Glomerular endothelial cell (primary cell): ENCODE measurements around the gene HGFAC. TPM values are rescaled to one million over a fixed set of nuclear protein-coding genes. Genes with fewer than 3 reads are reported as not detected.

Source experiments
- DNase-seq: peaks from one replicate; pipeline ENCODE4 v3.0.0-alpha.2; 2011; ENCODE audit warnings: low read depth, low spot score; ENCODE audit errors: extremely low read depth
- total RNA-seq: library from RNA; depleted of rRNA; stranded (reverse); fragments of >200 nt; gene quantifications from 2 replicates; pipeline ENCODE4 v1.2.3, GENCODE V29; 2015

HGFAC gene
- total RNA-seq, 1 donor from 2014 or later, result 0.64 TPM

GRCh38 chr4:3484057-3484973, 42.5 kb downstream of the HGFAC start:
- DNase-seq, result no peak

GRCh38 chr4:3485011-3485791, 43.4 kb downstream of the HGFAC start:
- DNase-seq, result no peak

- DNase-seq, result no peak
Observed at GRCh38 chr4:3485886-3486540, 44.2 kb downstream of the HGFAC start.

- DNase-seq, result no peak
Observed at GRCh38 chr4:3486541-3487540, 45.1 kb downstream of the HGFAC start.

GRCh38 chr4:3487861-3488260, 46.1 kb downstream of the HGFAC start:
- no peak for DNase-seq

GRCh38 chr4:3488820-3489219, 47.1 kb downstream of the HGFAC start:
- no peak for DNase-seq

GRCh38 chr4:3489451-3489962, 47.7 kb downstream of the HGFAC start:
- no peak for DNase-seq

- no peak for DNase-seq
Observed at GRCh38 chr4:3491681-3492405, 50.1 kb downstream of the HGFAC start.

- no peak for DNase-seq
Observed at GRCh38 chr4:3492741-3493719, 51.3 kb downstream of the HGFAC start.

GRCh38 chr4:3493720-3494461, 52.1 kb downstream of the HGFAC start:
- no peak for DNase-seq

GRCh38 chr4:3494462-3494871, 52.7 kb downstream of the HGFAC start:
- DNase-seq, result no peak

- no peak for DNase-seq
Observed at GRCh38 chr4:3495204-3495975, 53.6 kb downstream of the HGFAC start.

- no peak for DNase-seq
Observed at GRCh38 chr4:3496021-3496420, 54.3 kb downstream of the HGFAC start.

- no peak for DNase-seq
Observed at GRCh38 chr4:3497095-3497494, 55.3 kb downstream of the HGFAC start.

GRCh38 chr4:3497523-3498389, 56.0 kb downstream of the HGFAC start:
- DNase-seq, result no peak

- DNase-seq, result no peak
Observed at GRCh38 chr4:3498407-3498806, 56.6 kb downstream of the HGFAC start.
